Measurements from ENCODE around the gene HIVEP2.

DNA sequence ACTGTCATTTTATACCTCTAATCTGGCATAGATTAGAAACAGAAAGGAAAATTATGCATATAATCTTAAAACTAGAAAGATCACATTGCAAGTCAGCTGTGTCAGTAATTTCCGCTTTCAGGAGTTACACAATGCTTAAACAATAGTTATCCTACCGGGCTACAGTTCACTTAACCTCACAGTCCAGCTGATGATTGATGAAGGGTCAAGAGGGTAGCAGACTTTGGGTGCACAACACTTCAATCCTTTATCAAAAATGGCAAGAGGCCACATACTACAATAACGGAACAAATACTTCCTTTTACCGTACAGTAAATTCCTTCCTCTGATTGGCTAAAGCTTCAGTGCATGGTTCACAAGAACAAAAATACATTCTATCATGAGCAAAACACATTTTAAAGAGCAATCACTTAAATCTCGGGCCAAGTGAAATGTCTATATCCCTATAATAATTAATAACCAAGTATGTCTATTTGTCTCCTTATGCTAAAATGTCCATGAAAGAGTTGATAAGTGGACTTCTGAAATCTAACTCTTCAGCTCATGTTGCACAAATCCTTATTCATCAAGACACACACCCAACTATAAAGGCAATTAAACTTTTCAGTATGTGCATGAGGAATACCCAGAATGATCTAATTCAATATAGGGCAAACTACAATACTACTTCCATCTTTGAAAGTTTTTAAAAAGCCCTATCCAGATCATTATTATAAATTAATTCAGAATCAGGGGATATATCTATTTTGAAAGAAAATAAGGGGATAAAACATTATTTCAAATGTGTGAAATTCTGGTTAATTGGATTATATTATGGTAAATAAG, 76.8 kb downstream of the HIVEP2 start:
- TF ChIP-seq, protein P1, sequence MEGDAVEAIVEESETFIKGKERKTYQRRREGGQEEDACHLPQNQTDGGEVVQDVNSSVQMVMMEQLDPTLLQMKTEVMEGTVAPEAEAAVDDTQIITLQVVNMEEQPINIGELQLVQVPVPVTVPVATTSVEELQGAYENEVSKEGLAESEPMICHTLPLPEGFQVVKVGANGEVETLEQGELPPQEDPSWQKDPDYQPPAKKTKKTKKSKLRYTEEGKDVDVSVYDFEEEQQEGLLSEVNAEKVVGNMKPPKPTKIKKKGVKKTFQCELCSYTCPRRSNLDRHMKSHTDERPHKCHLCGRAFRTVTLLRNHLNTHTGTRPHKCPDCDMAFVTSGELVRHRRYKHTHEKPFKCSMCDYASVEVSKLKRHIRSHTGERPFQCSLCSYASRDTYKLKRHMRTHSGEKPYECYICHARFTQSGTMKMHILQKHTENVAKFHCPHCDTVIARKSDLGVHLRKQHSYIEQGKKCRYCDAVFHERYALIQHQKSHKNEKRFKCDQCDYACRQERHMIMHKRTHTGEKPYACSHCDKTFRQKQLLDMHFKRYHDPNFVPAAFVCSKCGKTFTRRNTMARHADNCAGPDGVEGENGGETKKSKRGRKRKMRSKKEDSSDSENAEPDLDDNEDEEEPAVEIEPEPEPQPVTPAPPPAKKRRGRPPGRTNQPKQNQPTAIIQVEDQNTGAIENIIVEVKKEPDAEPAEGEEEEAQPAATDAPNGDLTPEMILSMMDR (IDR thresholded peaks at IDR 0.05): no peak
- TF ChIP-seq POLR2AphosphoS5 (IDR thresholded peaks at IDR 0.05; ENCODE audit: low read depth, low read length) (no peak), SIN3A (IDR thresholded peaks at IDR 0.05; ENCODE audit: borderline replicate concordance, insufficient read depth, low read depth, low read length) (no peak), TCF7L2 (IDR thresholded peaks at IDR 0.05; ENCODE audit: low read depth, low read length) (no peak), REST (IDR thresholded peaks at IDR 0.05; ENCODE audit: insufficient read depth in 1 of 2, low read depth in 2 of 2, low read length in 1 of 2) (no peak)

All from Panc1 (cell line).